Heart right ventricle (tissue), 16 donors: ENCODE results near the gene TOP3B. TPM values are rescaled to one million over a fixed set of nuclear protein-coding genes. Genes with fewer than 3 reads are reported as not detected.

Experiments
- ATAC-seq, 8 donors: fragments of 200-7000 bp; cut with Tn5 transposase; one replicate each; pipeline ENCODE4 v1.9.1; 2020; ENCODE audit warnings: mild to moderate bottlenecking in 8 of 8, moderate library complexity in 8 of 8, moderate number of reproducible peaks in 1 of 8
- DNase-seq, 2 donors: peaks; one replicate each; pipeline ENCODE4 v3.0.0-alpha.2; 2020
- H3K27ac ChIP-seq, 10 donors: fragments of 200-600 bp; sonication (generic) in 2 of 10; one replicate each; pipeline versions ENCODE4 v1.5.0 to v1.8.0; 2020 to 2022; ENCODE audit warnings: mild to moderate bottlenecking in 3 of 10
- H3K27me3 ChIP-seq, 7 donors: fragments of 200-600 bp; one replicate each; pipeline ENCODE4 v1.8.0; 2021 to 2022; ENCODE audit warnings: mild to moderate bottlenecking in 2 of 7
- H3K36me3 ChIP-seq, 9 donors: fragments of 200-600 bp; sonication (generic) in 1 of 9; one replicate each; pipeline versions ENCODE4 v1.5.0 to v1.8.0; 2020 to 2022; ENCODE audit warnings: mild to moderate bottlenecking in 2 of 9
- H3K4me1 ChIP-seq, 9 donors: fragments of 200-600 bp; sonication (generic) in 1 of 9; one replicate each; pipeline versions ENCODE4 v1.5.0 to v1.8.0; 2020 to 2022; ENCODE audit warnings: mild to moderate bottlenecking in 4 of 9
- H3K4me3 ChIP-seq, 10 donors: fragments of 200-600 bp; sonication (generic) in 2 of 10; one replicate each; pipeline versions ENCODE4 v1.5.0 to v1.8.0; 2020 to 2022; ENCODE audit warnings: mild to moderate bottlenecking in 7 of 10, moderate library complexity in 2 of 10
- H3K9me3 ChIP-seq, 11 donors: fragments of 200-600 bp in 10 of 11; sonication (generic) in 2 of 11; one replicate each; pipeline versions ENCODE4 v1.5.0 to v1.8.0; 2013 to 2022; ENCODE audit warnings: mild to moderate bottlenecking in 2 of 11, control low read depth in 1 of 11, moderate library complexity in 1 of 11
- CTCF ChIP-seq, 9 donors: fragments of 200-600 bp; sonication (generic) in 2 of 9; IDR thresholded peaks; one replicate each; pipeline versions ENCODE4 v1.5.0 to v1.8.0; 2021 to 2022; ENCODE audit warnings: antibody characterized with exemption in 9 of 9, mild to moderate bottlenecking in 5 of 9, moderate library complexity in 1 of 9
- WGBS, 2 donors: extraction: QIAGEN DNeasy Blood & Tissue Kit; methylation state at CpG; one replicate each; pipeline ENCODE4 v1.1.7; 2013; ENCODE audit warnings: inconsistent platforms in 1 of 2; 5-methylcytosine and 5-hydroxymethylcytosine counted together
- intact Hi-C, 10 donors: fragments of 100-400 bp; cut with DNase I; formaldehyde crosslinking; loops; one replicate each; pipeline versions ENCODE4 v1.11.1 to v1.14.2; 2022
- polyA plus RNA-seq, 2 donors: library from polyadenylated mRNA; stranded (reverse); fragments of 200-250 nt; gene quantifications; one replicate each; pipeline ENCODE4 v1.2.3, GENCODE V29; 2013
- total RNA-seq, 10 donors: library from RNA; stranded (reverse); fragmentation: NEBNext Ultra II Directional in 3 of 10; extraction: Animal tissue kit (Norgen Biotek cat#: 25700) in 3 of 10; gene quantifications; one replicate each; pipeline versions ENCODE4 v1.2.1 to v1.2.4, GENCODE V29; 2021 to 2023
- donor health status: Arrhythmogenic right ventricular cardiomyopathy.
- donor health status: ischemic (EF 13 %, LVEDD 7.1; RV severe dilation, severe dysfunction).
- donor health status: healthy with polysubstance abuse.
- donor health status: DM: no; HTN: yes; CAD: no.
- donor health status: DM: no; HTN: no; CAD: no.
- donor health status: ischemic (EF 25% LVEDD 6.9; RV normal size, moderate dysfunction).
- donor health status: ischemic (EF 25% LVEDD 5.7; RV mildly dilated, moderate dysfunction).
- donor health status: healthy.
- donor health status: DM: yes; HTN: yes; CAD: no.
- donor health status: Ischemic cardiomyopathy.
- donor health status: ischemic (EF 35%, LVEDD 5.7; RV mildly dilated, moderate dysfunction).
- donor health status: nonischemic (EF 11% LVEDD 7.7; RV severe dilation, severe dysfunction).
- donor health status: DM: yes; HTN: yes; CAD: no.
- donor health status: PGD.
- donor health status: ischemic (EF 29% LVEDD 5.4; RV normal size, mild dysfunction).
- donor health status: nonischemic (EF 23%, LVEDD 6.1; RV moderate dilation, normal function).

TOP3B gene
- total and polyA plus RNA-seq, 12 donors, result 7.8 to 20.0 (median 10.8) TPM

DNA sequence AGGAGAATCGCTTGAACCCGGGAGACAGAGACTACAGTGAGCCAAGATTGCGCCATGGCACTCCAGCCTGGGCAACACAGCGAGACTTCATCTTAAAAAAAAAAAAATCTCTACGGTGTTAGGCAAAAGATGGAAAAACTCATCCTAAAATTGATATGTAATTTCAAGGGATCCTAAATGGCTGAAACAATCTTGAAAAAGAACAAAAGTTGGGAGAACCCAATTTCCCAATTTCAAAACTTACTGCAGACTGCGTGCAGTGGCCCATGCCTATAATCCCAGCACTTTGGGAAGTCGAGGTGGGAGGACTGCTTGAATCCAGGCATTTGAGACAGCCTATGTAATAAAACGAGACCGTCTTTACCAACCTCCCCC is 31.7 kb upstream of the TOP3B start:
- no peaks in the 10 kb centered on the region for H3K36me3 ChIP-seq
- peaks cover 0 to 25% (median 5%) of the 10 kb centered on the region in 7 donors for H3K27me3 ChIP-seq
- no peak overlapping the region for H3K4me3 ChIP-seq
- H3K9me3 ChIP-seq, result peaks cover 0 to 4% (median 0%) of the 10 kb centered on the region in 11 donors
- no peak for TF ChIP-seq CTCF (IDR thresholded peaks at IDR 0.05)
- no peak for ATAC-seq
- no peaks in the 10 kb centered on the region for H3K4me1 ChIP-seq
- no peak overlapping the region for H3K27ac ChIP-seq
- intact Hi-C loops, result no loop called here
- DNase-seq, result no peak
- WGBS, 2 donors, result 92 to 96% methylated on average over 9 of the region's 9 CpGs

DNA sequence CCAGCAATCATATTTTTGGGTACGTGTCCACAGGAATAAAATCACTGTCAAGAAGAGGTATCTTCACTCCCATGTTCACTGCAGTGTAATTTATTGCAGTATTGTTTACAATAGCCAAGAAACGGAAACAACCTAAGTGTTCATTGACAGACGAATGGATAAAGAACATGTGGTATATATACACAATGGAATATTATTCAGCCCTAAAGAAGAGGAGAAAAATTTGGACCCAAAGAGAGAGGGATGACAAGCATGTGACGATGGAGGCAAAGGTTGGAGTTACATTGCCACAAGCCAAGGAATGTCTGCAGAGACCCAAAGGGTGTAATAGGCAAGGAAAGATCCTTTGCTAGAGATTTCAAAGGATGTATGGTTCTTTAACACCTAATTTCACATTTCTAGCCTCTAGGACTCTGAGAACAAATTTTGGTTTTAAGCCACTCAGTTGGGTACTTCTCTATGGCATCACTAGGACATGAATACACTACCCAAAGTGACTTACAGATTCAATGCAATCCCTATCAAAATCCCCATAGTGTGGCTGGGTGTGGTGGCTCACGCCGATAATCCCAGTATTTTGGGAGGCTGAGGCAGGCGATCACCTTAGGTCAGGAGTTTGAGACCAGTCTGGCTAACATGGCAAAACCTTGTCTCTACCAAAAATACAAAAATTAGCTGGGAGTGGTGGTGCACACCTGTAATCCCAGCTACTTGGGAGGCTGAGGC is 31.1 kb upstream of the TOP3B start:
- H3K9me3 ChIP-seq, result peaks cover 0 to 4% (median 0%) of the 10 kb centered on the region in 11 donors
- WGBS, 2 donors, result 96 to 98% methylated on average over 7 of the region's 7 CpGs
- H3K27ac ChIP-seq, result no peak overlapping the region
- H3K36me3 ChIP-seq, result no peaks in the 10 kb centered on the region
- peaks cover 0 to 25% (median 5%) of the 10 kb centered on the region in 7 donors for H3K27me3 ChIP-seq
- DNase-seq, result no peak
- no peak for ATAC-seq
- H3K4me3 ChIP-seq, result no peak overlapping the region
- H3K4me1 ChIP-seq, result no peaks in the 10 kb centered on the region
- TF ChIP-seq CTCF (IDR thresholded peaks at IDR 0.05), result no peak
- intact Hi-C loops, result no loop called here

DNA sequence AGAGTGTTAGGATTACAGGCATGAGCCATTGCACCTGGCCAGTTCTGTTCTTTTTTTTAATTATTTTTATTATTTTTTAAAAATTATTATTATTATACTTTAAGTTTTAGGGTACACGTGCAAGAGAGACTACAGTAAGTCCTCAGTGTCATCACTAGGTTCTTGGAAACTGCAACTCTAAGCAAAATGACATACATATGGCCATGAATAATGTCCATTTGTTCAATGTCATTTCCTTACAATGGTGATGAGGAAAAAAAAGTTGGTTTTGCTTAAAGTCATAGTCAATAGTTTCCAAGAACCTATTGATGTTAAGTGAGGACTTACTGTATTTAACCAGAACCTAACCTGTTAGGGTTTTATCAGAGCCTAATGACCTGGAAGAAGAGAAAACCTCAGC is 29.4 kb upstream of the TOP3B start:
- H3K27me3 ChIP-seq, result peaks cover 0 to 26% (median 5%) of the 10 kb centered on the region in 7 donors
- TF ChIP-seq CTCF (IDR thresholded peaks at IDR 0.05), result no peak
- ATAC-seq, result no peak
- intact Hi-C loops, result no loop called here
- 58 to 61% methylated on average over 1 of the region's 1 CpG for WGBS, 2 donors
- H3K4me3 ChIP-seq, result no peak overlapping the region
- no peaks in the 10 kb centered on the region for H3K36me3 ChIP-seq
- DNase-seq, result no peak
- H3K27ac ChIP-seq, result no peak overlapping the region
- H3K4me1 ChIP-seq, result no peaks in the 10 kb centered on the region
- H3K9me3 ChIP-seq, result peaks cover 0 to 4% (median 0%) of the 10 kb centered on the region in 11 donors

DNA sequence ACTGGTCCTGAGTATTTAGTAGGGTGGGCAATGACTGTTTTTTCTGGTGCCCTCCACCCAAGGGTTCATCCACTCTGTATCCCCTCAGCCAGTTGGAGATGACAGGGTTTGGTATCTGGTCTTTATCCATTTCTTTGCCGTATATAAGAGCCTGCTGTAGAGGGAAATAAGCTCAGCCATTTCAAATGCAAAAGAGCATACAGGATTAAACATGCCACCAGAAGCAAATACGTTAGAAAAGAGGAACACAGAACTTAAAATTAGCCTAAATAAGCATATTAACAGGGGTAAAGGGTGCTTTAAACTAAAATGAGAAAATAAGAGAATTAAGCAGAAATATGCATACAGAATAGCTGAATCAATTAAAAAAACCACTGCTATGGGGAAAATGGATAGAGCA is 27.8 kb upstream of the TOP3B start:
- H3K27ac ChIP-seq, result no peak overlapping the region
- intact Hi-C loops, result no loop called here
- 35 to 48% methylated on average over 2 of the region's 2 CpGs for WGBS, 2 donors
- no peak overlapping the region for H3K4me3 ChIP-seq
- H3K27me3 ChIP-seq, result peaks cover 0 to 26% (median 5%) of the 10 kb centered on the region in 7 donors
- H3K9me3 ChIP-seq, result peaks cover 0 to 4% (median 0%) of the 10 kb centered on the region in 11 donors
- no peak for DNase-seq
- no peaks in the 10 kb centered on the region for H3K36me3 ChIP-seq
- no peaks in the 10 kb centered on the region for H3K4me1 ChIP-seq
- no peak for ATAC-seq
- no peak for TF ChIP-seq CTCF (IDR thresholded peaks at IDR 0.05)
